ENCODE results near the gene GTF2H3.
A peak's percentile ranks its signal among the peaks of the same experiment; 100 is the strongest.
"Not testable (repeated sequence)": the region's sequence is repeated elsewhere in the genome, so short reads cannot be mapped to it uniquely, and the experiment has no call there.

The GTF2H3 gene

DNA sequence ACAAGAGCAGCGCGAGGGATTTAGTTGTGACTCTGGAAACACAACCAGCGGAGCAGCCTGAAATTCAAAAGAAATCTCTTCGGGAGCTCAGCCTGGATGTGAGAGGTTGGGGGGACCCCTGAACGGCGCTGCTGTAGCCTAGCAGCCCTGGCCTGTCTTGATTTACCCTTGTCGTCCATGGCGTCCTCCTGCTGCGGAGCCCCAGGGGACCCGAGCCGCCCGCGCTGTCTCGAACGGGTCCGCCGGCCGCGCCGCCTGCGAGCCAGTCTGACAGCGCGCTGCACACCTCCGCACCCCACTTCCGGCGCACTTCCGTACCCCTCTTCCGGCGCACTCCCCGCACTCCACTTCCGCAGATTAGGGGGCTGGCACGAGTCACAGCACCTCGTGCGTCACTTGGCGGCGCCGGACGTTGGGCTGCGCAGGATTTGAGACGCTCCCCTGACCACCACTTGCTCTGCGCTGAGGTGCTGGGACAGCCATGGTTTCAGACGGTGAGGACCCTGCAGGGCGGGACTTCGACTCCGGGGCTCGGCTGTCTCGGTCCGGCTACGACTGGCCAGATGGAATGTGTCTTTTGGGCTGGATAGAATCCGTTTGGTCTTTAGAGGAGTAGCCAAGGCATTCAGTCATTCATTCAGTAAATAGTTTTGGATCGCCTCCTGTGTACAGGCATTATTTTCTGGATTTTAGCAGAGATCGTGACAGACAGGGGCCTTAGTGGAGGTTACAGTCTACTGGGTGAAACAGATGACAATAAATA is at the start of gene GTF2H3, which contains the start of gene EIF2B1:
TSS of gene GTF2H3 (plus strand) at position 451 of the 763 bp plus-strand sequence. CDS start at position 482, 31 bp downstream.
TSS of gene EIF2B1 (minus strand) at position 308 of the 763 bp plus-strand sequence. CDS start at position 179, 129 bp downstream.
- DNase-seq: peak; percentile 97

DNA sequence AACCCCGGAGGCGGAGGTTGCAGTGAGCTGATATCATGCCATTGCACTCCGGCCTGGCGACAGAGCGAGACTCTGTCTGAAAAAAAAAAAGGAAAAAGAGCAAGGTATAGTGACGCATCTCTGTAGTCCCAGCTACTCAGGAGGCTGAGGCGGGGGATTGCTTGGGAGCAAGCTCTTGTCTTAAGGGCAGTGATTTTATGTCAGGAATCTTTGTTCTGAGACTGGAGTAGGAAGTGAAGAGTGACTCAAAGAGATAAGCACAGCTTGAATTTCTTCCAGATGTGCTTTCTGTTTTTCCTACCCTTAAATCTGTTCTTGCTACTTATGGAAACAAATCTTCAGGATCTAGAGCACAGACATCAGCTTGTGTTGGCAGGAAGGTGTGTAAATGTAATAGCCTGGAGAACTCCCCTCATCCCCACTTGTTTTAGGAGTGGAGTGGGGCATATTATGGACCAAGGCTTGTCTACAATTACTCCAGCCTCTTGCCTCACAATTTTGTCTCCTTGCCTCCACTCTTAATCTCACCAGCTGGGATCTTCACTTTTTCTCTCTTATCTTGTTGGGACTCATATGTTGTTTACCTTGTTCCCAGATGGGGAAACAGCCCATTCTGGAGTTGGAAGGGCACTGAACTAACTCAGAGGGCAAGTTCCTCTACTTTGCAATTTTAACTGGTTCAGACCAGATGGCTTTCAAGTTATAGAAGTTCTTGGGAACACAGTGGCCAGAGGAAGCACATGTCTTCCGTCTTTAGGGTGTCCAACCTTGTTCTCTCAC is 41.7 kb upstream of the GTF2H3 start:
- DNase-seq: no peak

- no peak for DNase-seq
Measured at GRCh38 chr12:123595729-123596128, 37.9 kb upstream of the GTF2H3 start.

DNA sequence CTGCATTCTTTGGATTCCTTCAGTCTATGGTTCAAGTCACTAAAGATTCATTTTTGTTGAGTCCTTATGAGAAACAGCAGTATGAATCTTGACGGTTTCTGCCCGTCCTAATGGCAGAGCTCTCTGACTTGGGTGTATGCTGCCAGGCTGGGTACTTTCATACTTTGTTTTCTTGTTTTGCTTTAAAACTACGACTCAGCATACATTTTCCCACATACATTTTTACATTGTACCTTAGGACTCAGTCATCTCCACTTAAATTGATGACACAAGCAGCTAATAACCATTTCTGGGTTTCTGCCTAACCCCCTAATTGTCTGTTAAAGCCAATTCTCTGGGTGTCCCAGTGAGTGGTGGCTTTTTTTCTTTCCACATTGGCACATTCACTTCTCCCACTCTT is 36.5 kb upstream of the GTF2H3 start:
- no peak for DNase-seq

- DNase-seq: no peak
Measured at GRCh38 chr12:123598522-123598921, 35.1 kb upstream of the GTF2H3 start.

- no peak for DNase-seq
Measured at GRCh38 chr12:123599310-123599709, 34.3 kb upstream of the GTF2H3 start.

GRCh38 chr12:123599721-123600120 is 33.9 kb upstream of the GTF2H3 start:
- no peak for DNase-seq

GRCh38 chr12:123601602-123602489 is 31.8 kb upstream of the GTF2H3 start, which contains the start of gene DDX55:
DDX55 (plus strand) TSS chr12:123602099; CDS start chr12:123602149, 50 bp downstream.
- peak; percentile 74 for DNase-seq

DNA sequence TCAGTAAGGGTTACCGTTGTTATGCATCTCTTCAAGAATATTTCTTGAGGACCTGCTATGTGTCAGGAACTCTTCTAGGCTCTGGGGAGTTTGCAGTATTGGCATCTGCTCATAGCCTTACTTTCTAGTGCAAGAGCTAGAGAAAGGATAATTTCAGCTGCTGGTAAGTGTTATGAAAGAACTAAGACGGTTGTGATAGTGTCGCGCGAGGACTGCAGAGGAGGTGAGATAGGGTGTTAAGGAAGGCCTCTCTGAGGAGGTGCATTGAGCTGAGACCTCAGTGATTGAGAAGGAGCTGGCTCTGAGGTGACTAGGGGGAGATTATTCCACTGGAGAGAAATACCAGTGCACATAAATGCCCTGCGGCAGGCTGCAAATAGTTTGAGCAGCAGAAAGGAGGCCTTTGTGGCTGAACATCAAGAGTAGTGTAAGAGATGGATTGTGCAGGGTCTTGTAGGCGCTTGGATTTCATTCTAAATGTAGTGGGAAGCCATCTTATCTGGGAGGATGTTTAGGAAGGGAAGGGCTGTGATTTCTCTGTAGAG is 30.9 kb upstream of the GTF2H3 start:
- DNase-seq: no peak

GRCh38 chr12:123603495-123603894 is 30.1 kb upstream of the GTF2H3 start:
- DNase-seq: not testable (repeated sequence)

GRCh38 chr12:123607756-123608155 is 25.9 kb upstream of the GTF2H3 start:
- DNase-seq: no peak

DNA sequence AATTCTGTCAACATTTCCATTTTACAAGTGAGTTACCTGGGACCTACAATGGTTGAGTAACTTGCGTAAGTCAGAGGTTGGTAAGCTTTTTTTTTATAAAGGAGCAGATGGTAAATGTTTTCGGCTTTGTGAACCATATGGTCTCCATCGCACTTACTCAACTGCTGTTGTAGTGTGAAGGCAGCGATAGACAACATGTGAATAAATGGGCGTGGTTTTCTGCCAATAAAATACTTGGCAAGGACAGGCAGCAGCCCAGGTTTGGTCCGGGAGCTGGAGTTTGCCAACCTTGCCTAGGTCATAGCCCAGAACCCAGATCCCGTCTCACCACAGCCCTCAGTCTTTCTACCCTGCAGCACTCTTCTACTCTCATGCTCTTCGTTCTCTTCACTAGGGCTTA is 25.4 kb upstream of the GTF2H3 start:
- DNase-seq: no peak

DNA sequence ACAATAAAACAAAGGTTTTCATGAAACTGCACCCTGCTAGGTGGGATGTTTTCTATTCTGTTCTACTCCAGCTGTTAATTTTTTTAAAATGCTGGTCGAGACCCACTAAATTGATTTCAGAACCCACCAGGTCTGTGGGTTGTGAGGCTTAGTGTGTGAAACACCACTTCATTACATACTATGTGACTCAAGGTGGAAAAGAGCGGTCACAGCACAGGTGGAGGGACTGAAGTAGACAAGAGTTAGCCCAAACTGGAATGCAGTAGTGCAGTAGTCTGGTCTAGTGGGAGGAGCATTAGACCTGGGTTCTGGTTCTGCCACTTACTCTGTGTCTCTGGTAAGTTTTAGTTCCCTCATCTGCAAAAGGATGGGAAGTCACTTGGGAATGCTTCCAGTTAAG is 19.5 kb upstream of the GTF2H3 start:
- no peak for DNase-seq

DNA sequence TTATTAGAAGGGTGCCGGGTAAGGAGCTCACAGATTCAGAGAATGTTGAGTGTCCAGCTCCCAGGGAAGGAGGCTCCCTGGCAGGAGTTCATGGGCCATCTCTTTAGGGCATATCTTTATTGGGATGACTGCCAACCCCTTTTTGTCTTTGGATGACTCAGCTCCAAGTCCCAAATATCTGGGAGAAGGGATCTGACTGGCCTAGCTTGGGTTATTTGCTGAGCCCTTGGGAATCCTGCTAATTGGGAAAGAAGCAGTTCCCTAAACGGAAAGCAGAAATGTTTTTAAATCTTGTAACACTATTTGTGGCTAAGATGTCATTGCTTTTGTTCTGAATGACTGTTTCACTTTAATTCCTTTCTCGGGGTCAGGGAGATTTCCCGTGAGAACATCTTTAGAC is 19.1 kb upstream of the GTF2H3 start:
- no peak for DNase-seq

DNA sequence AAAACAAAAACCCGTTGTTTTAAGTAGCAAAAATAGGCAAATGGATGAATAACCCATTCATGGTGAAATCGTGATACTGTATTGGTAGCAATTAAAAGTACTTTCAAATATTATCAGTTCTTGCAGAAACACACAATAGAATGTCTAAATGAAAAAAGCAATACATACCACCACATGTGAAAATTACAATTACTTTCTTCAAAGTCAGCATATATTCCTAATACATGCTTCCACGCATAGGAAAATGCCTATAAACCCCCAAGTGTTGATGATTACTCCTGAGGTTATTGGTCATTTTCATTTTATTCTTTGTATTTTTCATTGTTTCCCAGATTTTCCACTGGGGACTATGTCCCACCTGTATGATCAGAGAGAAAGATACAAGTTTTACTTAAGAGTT is 16.5 kb upstream of the GTF2H3 start:
- no peak for DNase-seq

DNA sequence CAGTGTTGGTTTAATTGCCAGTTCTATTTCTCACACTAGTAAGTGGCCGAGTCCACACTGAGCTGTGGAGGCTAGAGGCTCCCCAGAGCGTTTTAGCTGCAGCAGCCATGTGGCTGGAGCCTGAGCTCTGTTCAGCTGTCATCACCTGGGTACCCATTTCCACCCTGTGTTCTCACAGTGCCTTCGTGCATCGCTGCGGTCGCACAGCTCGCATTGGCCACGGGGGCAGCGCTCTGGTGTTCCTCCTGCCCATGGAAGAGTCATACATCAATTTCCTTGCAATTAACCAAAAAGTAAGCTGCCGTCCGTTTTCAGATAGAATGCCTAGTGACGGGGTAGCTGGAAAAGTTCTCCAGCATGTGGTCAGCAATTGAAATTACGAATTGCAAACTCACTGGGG is 16.0 kb upstream of the GTF2H3 start:
- no peak for DNase-seq

- no peak for DNase-seq
Measured at GRCh38 chr12:123621101-123621500, 12.5 kb upstream of the GTF2H3 start.

DNA sequence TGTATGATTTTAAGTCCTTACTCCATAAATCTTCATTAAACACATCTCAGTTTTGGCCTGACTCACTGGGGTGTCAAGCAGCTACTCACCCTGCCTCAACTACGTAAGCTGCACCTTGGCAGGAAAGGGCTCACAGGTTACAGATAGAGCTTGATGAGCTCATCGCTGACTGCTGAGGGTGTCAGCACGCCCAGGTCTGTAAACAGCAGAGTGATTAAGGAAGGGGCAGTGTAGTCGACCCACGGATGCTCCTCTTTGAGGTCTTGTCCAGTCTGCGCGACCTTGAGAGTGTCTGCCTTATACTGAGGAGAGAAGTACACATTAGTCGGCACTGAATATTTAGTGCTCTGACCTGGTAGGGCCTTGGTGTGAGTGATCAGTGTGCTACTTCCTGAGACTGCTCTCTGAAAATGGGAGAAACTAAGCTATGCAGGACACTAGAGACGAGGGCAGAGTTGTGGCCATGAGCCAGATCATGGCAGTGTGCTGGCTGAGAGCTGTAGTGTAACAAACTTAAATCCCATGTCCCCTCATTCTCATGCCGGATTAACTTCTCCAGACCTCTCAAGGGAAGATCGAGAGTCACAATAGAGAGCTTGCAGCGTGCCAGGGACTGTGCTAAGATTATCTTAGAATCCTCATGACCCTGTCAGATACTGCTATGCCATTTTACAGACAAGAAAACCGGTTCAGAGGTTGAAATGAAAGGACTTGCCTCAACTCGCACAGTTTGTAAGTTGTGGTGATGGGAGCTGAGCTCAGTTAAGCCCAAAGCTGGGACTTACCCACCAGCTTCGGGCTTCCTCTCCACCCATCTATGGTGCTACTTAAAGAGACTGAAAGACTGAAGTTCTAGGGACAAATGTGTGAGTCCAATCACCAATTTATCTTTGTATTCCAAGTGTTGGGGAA is 11.8 kb upstream of the GTF2H3 start:
- no peak for DNase-seq

GRCh38 chr12:123634142-123634561 is 523 bp downstream of the GTF2H3 start:
- DNase-seq: no peak

- no peak for DNase-seq
Measured at GRCh38 chr12:123643911-123644310, 10.3 kb downstream of the GTF2H3 start.

GRCh38 chr12:123645380-123645779 is 11.8 kb downstream of the GTF2H3 start:
- DNase-seq: no peak

GRCh38 chr12:123645878-123646277 is 12.2 kb downstream of the GTF2H3 start:
- DNase-seq: no peak

All from DMS153 (cell line).